B cell (primary cell): ENCODE data around the gene C3.

ENCODE experiments used
- EZH2 ChIP-seq: IDR thresholded peaks from 2 replicates; pipeline ENCODE4 v1.6.1; 2012; ENCODE audit warnings: borderline replicate concordance, low read depth, mild to moderate bottlenecking, moderate library complexity, low read length; ENCODE audit not compliant: insufficient read depth, poor library complexity, severe bottlenecking
- TF ChIP-seq, protein P1 (sequence below): fragments of 200-600 bp; IDR thresholded peaks from one replicate; pipeline ENCODE4 v1.8.0; 2022; ENCODE audit warnings: antibody characterized with exemption, mild to moderate bottlenecking

DNA sequence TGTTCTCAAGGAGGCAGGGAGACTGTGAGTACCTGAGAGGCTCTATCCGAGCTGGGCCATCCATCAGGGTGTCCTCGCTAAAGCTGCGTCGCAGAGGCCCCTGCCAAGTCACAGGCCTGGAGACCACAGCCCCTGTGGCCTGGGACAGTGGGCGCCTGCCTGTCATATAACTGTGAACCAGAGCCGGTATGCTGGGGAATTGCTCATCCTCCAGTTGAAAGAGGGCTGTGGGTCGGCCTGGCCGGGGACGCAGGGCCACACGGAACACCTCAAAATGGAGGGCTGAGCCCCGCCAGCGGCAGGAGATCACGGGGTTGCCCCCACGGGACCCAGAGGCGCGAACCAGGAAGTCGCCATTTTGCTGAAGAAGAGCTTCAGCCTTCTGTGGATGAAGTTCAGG is 40.2 kb upstream of the C3 start:
- TF ChIP-seq, protein P1, sequence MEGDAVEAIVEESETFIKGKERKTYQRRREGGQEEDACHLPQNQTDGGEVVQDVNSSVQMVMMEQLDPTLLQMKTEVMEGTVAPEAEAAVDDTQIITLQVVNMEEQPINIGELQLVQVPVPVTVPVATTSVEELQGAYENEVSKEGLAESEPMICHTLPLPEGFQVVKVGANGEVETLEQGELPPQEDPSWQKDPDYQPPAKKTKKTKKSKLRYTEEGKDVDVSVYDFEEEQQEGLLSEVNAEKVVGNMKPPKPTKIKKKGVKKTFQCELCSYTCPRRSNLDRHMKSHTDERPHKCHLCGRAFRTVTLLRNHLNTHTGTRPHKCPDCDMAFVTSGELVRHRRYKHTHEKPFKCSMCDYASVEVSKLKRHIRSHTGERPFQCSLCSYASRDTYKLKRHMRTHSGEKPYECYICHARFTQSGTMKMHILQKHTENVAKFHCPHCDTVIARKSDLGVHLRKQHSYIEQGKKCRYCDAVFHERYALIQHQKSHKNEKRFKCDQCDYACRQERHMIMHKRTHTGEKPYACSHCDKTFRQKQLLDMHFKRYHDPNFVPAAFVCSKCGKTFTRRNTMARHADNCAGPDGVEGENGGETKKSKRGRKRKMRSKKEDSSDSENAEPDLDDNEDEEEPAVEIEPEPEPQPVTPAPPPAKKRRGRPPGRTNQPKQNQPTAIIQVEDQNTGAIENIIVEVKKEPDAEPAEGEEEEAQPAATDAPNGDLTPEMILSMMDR = no peak
- no peak for TF ChIP-seq EZH2
